ENCODE results near the gene DNM2.

GRCh38 chr19:10828981-10829821 is 111.3 kb downstream of the DNM2 start:
- no peak for TF ChIP-seq POLR2A (IDR thresholded peaks at IDR 0.05)
- TF ChIP-seq CTCF (IDR thresholded peaks at IDR 0.05): no peak
- TF ChIP-seq POLR2AphosphoS5 (IDR thresholded peaks at IDR 0.05): no peak

Data from suprapubic skin (tissue), 4 donors.